HG03565 (cell line): ENCODE data around the gene GSTM3.

Experiments used
- ATAC-seq: cut with Tn5 transposase; IDR thresholded peaks from one replicate; pipeline ENCODE4 v1.9.1; 2021; ENCODE audit warnings: mild to moderate bottlenecking, moderate library complexity; ENCODE audit not compliant: unreplicated experiment

GSTM3 gene

GRCh38 chr1:109740615-109741373 is at the start of gene GSTM3:
TSS of gene GSTM3 (minus strand) at chr1:109741038. CDS start at chr1:109740287, 751 bp downstream.
- no peak for ATAC-seq

- ATAC-seq: no peak
These were observed 49.5 kb upstream of the GSTM3 start for GRCh38 chr1:109790329-109790728.

GRCh38 chr1:109789551-109790180 is 48.8 kb upstream of the GSTM3 start:
- no peak for ATAC-seq

- no peak for ATAC-seq
These were observed 48.1 kb upstream of the GSTM3 start for GRCh38 chr1:109788695-109789521.

GRCh38 chr1:109787845-109788601 is 47.2 kb upstream of the GSTM3 start:
- ATAC-seq: no peak

GRCh38 chr1:109787211-109787844 is 46.5 kb upstream of the GSTM3 start:
- no peak for ATAC-seq

GRCh38 chr1:109786531-109787021 is 45.7 kb upstream of the GSTM3 start:
- no peak for ATAC-seq

- no peak for ATAC-seq
These were observed 45.3 kb upstream of the GSTM3 start for GRCh38 chr1:109786112-109786480.

GRCh38 chr1:109785446-109786111 is 44.7 kb upstream of the GSTM3 start:
- no peak for ATAC-seq

GRCh38 chr1:109784551-109785252 is 43.9 kb upstream of the GSTM3 start:
- no peak for ATAC-seq

GRCh38 chr1:109783436-109783835 is 42.6 kb upstream of the GSTM3 start:
- no peak for ATAC-seq

- no peak for ATAC-seq
These were observed 42.1 kb upstream of the GSTM3 start for GRCh38 chr1:109782927-109783326.

GRCh38 chr1:109782514-109782913 is 41.7 kb upstream of the GSTM3 start:
- no peak for ATAC-seq

GRCh38 chr1:109781806-109782205 is 41.0 kb upstream of the GSTM3 start:
- ATAC-seq: no peak

- ATAC-seq: no peak
These were observed 40.1 kb upstream of the GSTM3 start for GRCh38 chr1:109780982-109781381.

- ATAC-seq: no peak
These were observed 37.3 kb upstream of the GSTM3 start for GRCh38 chr1:109777980-109778625.

GRCh38 chr1:109777436-109777835 is 36.6 kb upstream of the GSTM3 start:
- no peak for ATAC-seq

GRCh38 chr1:109776911-109777310 is 36.1 kb upstream of the GSTM3 start:
- ATAC-seq: no peak
